Measurements from ENCODE around the gene TLE6. TPM values are rescaled to one million over a fixed set of nuclear protein-coding genes. Genes with fewer than 3 reads are reported as not detected.
"Not testable (repeated sequence)": the region's sequence is repeated elsewhere in the genome, so short reads cannot be mapped to it uniquely, and the experiment has no call there.

The TLE6 gene
- total RNA-seq, 1 donor from 2014 or later = 0.90 TPM

- DNase-seq (ENCODE audit: low read depth in 2 of 2) = no peak
Measured at GRCh38 chr19:2974342-2975041, 2.9 kb upstream of the TLE6 start.

- no peak for DNase-seq (ENCODE audit: low read depth in 2 of 2)
Measured at GRCh38 chr19:2976609-2977000, 759 bp upstream of the TLE6 start.

DNA sequence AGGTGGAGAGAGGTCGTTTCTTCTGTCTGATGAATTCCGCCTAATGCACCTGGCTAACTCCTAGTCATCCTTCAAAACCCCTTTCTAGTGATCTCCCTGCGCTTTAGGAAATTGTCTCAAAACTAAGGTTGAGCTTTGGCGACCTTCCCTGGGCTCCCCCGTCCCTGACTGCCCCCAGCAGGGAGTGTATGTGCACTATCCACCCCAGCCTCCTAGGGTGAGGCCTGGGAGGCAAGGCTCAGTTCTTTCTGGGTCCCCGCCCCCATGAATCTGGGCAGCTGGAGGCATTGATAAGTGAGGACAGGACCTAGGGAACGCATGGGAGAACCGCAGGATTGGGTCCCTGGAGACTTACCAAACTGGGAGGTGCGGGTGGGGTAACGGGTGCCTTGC is 378 bp downstream of the TLE6 start:
- DNase-seq (ENCODE audit: low read depth in 2 of 2) = no peak

DNA sequence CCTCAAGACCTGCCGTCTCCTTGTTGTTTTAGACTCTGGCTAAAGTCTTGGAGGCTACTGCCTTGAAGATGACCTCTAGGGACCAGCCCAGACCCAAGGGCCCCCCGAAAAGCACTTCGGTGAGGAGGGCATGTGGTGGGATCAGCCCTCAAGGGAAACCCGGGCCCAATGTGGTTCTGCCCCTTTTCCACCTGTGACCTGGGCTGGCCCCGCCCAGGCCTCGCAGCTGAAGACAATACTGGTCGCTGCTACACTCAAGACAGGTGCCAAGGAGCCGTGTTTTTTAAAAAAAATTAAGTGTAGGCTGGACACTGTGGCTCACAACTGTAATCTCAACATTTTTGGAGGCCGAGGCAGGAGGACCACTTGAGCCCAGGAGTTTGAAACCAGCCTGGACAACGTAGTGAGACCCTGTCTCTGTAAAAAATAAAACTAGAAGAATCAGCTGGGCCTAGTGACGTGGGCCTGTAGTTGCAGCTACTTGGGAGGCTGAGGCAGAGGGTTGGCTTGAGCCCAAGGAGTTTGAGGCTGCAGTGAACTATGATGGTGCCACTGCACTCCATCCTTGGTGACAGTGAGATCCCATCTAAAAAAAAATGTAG is 903 bp downstream of the TLE6 start:
- no peak for DNase-seq (ENCODE audit: low read depth in 2 of 2)

DNA sequence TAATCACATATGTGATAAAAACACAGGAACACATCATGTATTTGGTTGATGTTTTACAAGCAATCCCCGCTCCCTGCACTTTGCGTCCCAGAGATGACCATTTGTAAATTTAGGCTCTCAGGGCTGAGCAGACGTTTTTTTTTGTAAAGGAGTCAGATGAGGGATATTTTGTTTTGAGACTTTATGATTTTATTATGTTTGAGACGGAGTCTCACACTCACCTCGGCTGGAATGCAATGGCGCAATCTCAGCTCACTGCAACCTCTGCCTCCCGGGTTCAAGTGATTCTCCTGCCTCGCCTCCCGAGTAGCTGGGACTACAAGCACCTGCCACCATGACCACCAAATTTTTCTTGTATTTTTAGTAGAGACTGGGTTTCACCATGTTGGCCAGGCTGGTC is 1.4 kb downstream of the TLE6 start:
- no peak for DNase-seq (ENCODE audit: low read depth in 2 of 2)

- no peak for DNase-seq (ENCODE audit: low read depth in 2 of 2)
Measured at GRCh38 chr19:2981898-2982297, 4.5 kb downstream of the TLE6 start.

- no peak for DNase-seq (ENCODE audit: low read depth in 2 of 2)
Measured at GRCh38 chr19:2982561-2982960, 5.2 kb downstream of the TLE6 start.

GRCh38 chr19:2982983-2983350 is 5.6 kb downstream of the TLE6 start:
- peak; percentile 82 to 96 for DNase-seq (ENCODE audit: low read depth in 2 of 2)

DNA sequence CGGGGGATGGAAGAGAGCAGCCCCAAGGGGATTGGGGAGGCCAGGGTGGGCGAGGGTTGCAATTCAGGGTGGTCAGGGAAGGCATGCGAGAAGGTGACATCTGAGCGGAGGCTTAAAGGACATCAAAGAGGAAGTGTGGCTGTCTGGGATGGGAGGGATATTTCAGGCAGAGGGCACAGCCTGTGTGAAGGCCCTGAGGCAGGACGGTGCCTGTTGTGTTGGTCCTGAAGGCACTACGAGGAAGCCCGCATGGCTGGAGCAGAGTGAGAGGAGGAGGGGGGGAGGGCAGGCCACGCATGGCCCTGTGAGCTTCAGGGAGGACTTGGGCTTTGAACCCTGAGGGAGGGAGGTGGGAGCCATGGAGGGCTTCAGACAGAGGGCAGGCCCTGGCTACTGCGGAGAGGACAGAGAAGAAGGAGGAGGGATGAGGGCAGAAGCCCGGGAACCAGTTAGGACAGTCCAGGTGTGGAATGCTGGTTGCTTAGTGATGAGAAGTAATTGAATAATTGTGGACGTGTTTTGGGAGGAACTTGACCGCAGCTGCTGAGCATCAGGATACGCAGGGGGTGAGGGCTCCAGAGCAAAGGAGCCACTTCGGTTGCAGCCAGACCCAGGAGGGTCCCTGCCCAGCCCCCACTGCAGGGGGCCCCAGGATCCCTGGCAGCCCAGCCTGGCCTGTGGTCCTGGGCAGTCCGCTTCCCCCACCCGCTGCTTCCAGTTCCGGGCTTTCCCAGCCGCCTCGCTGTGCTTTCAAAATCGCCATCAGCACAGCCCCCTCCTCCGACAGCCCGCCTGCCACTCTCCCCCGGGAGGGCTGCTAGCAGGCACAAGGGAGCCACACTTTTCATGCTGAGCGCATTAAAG is 6.2 kb downstream of the TLE6 start:
- DNase-seq (ENCODE audit: low read depth in 2 of 2) = peak in 1 of 2 donors; percentile 68

- DNase-seq (ENCODE audit: low read depth in 2 of 2) = no peak
Measured at GRCh38 chr19:2984215-2984528, 6.8 kb downstream of the TLE6 start.

- DNase-seq (ENCODE audit: low read depth in 2 of 2) = peak in 1 of 2 donors; percentile 52
Measured at GRCh38 chr19:2986951-2987524, 9.7 kb downstream of the TLE6 start.

- no peak for DNase-seq (ENCODE audit: low read depth in 2 of 2)
Measured at GRCh38 chr19:2987797-2988196, 10.4 kb downstream of the TLE6 start.

GRCh38 chr19:2988568-2988967 is 11.2 kb downstream of the TLE6 start:
- DNase-seq (ENCODE audit: low read depth in 2 of 2) = no peak

GRCh38 chr19:2989236-2989946 is 12.0 kb downstream of the TLE6 start:
- DNase-seq (ENCODE audit: low read depth in 2 of 2) = no peak

DNA sequence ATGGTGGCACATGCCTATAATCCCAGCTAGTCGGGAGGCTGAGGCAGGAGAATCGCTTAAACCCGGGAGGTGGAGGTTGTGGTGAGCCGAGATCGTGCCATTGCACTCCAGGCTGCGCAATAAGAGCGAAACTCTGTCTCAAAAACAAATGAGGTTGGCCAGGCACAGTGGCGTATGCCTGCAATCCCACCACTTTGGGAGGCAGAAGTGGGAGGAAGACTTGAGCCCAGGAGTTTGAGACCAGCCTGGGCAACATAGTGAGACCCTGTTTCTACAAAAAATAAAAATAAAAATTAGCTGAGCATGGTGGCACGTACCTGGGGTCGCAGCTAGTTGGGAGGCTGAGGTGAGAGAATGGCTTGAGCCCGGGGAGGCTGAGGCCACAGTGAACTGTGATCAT is 15.0 kb downstream of the TLE6 start:
- DNase-seq (ENCODE audit: low read depth in 2 of 2) = not testable (repeated sequence)

- DNase-seq (ENCODE audit: low read depth in 2 of 2) = no peak
Measured at GRCh38 chr19:2992958-2993357, 15.6 kb downstream of the TLE6 start.

DNA sequence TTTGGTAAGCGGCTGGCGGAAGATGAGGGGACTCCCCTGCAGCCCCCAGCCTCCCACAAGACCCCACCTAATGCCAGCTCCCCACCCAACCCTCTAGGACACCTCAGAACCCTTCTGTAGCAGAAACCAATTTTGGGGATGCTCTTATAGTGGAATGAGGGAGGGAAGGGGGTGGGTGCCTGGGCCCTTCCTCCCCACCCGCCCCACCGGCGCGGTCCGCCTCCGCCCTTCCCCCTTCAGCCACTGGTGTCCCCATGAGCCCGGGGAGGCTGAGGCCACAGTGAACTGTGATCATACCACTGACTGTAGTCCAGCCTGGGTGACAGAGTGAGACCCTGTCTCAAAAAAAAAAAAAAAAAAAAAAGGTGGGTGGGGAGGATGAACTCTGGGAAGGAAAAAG is 16.2 kb downstream of the TLE6 start:
- no peak for DNase-seq (ENCODE audit: low read depth in 2 of 2)

GRCh38 chr19:2994588-2995131 is 17.3 kb downstream of the TLE6 start:
- DNase-seq (ENCODE audit: low read depth in 2 of 2) = no peak

GRCh38 chr19:2997720-2998119 is 20.4 kb downstream of the TLE6 start:
- no peak for DNase-seq (ENCODE audit: low read depth in 2 of 2)

DNA sequence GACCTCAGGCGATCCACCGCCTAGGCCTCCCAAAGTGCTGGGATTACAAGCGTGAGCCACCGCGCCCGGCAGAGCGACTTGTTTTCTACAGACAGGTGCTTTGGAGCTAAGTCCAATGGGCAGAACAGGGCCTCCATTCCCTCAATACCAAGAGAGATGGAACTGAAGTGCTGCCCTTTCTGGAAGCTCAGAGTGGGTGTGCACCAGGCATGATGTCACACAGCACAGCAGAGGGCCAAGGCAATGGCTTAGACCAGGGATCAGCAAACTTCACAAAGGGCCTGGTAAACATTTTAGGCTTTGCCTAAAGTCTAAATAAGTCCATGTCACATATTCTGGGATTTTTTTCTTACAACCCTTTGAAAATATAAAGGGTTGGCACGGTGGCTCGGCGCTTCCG is 21.3 kb downstream of the TLE6 start:
- no peak for DNase-seq (ENCODE audit: low read depth in 2 of 2)

DNA sequence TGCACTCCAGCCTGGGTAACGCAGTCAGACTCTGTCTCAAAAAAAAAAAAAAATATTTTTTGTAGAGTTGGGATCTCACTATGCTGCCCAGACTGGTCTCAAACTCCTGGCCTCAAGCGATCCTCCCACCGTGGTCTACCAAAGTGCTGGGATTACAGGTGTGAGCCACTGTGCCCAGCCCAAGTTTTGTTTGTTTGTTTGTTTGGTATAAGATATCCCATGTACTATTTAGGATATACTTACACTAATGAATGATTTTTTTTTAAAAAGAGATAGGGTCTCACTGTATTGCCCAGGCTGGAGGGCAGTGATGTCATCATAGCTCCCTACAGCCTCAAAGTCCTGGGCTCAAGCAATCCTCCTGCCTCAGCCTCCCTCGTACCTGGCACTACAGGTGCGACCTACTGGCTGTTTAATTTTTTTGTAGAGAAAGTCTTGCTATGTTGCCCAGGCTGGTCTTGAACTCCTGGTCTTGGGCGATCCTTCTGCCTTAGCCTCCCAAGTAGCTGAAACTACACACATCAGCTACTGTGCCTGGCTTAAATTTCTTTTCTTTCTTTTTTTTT is 24.0 kb downstream of the TLE6 start:
- DNase-seq (ENCODE audit: low read depth in 2 of 2) = no peak

Measured in dermis microvascular lymphatic vessel endothelial cell (primary cell).